ENCODE results near the gene AGPAT2.

Gene AGPAT2

GRCh38 chr9:136676920-136677686, 10.2 kb downstream of the AGPAT2 start:
- H3K4me3 ChIP-seq (ENCODE audit: low read length) = no peak overlapping the region
- TF ChIP-seq, protein P1, sequence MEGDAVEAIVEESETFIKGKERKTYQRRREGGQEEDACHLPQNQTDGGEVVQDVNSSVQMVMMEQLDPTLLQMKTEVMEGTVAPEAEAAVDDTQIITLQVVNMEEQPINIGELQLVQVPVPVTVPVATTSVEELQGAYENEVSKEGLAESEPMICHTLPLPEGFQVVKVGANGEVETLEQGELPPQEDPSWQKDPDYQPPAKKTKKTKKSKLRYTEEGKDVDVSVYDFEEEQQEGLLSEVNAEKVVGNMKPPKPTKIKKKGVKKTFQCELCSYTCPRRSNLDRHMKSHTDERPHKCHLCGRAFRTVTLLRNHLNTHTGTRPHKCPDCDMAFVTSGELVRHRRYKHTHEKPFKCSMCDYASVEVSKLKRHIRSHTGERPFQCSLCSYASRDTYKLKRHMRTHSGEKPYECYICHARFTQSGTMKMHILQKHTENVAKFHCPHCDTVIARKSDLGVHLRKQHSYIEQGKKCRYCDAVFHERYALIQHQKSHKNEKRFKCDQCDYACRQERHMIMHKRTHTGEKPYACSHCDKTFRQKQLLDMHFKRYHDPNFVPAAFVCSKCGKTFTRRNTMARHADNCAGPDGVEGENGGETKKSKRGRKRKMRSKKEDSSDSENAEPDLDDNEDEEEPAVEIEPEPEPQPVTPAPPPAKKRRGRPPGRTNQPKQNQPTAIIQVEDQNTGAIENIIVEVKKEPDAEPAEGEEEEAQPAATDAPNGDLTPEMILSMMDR (conservative IDR thresholded peaks at IDR 0.05; ENCODE audit: low read depth, low read length) = no peak
- DNase-seq (ENCODE audit: low read depth) = no peak

DNA sequence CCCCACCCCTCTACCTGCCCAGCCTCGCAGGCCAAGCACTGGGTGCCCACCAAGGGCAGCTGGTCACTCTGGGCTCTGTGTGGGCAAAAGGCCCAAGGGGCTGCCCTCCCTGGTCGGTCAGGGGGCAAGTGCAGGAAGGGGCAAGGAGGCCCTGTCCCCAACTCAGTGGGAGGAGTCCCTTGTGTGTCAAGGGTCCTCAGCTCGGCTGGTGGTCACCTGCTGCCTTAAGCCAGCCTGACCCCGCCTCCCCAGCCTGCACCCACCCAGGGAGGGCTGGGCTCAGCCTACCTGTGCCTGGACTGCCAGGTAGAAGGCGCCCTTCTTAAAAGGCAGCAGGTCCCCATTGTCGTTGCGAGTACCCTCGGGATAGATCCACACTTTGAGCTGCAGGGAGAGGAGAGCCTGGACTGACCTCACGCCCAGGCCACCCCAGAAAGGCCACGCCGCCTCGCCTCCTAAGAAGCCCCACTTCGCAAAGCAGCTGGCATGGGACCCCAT, 10.9 kb downstream of the AGPAT2 start:
- no peak overlapping the region for H3K4me3 ChIP-seq (ENCODE audit: low read length)
- DNase-seq (ENCODE audit: low read depth) = no peak
- TF ChIP-seq, protein P1 (conservative IDR thresholded peaks at IDR 0.05; ENCODE audit: low read depth, low read length) = no peak

DNA sequence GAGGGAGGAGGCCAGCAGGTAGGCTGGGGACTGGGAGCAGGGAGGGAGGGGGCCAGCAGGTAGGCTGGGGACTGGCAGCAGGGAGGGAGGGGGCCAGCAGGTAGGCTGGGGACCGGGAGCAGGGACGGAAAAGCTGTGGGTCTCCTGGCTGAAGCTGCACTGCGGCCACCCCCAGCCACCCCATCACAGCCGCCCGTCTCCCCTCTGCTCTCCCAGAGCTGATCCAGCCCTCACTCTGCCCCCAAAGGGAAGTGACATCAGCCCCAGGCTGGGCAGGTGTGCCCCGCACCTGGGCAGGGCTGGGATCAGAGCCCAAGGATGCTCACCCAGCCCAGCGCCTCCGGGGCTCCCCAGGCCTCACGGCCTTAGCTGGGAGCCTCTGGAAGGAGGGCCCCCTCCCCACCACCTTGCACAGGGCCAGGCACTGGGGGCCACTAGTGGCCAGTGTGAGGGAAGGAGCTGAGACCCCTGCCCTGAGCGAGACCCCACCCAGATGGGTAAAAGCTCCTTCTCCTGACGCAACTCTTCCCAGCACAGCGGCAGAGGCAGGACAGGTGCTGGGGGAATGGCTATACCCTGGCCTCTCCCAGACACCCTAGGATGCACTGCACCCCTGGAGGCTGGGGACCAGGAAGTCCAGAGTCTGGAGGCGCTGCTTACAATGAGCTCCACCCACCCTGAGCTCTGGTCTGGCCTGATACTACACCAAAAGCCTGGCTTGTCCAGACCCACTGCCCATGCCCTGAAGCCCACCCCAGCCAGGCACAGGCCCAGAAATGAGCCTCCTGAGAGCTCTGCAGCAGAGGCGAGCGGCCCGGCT, 11.6 kb downstream of the AGPAT2 start:
- DNase-seq (ENCODE audit: low read depth) = no peak
- TF ChIP-seq, protein P1 (conservative IDR thresholded peaks at IDR 0.05; ENCODE audit: low read depth, low read length) = no peak
- H3K4me3 ChIP-seq (ENCODE audit: low read length) = no peak overlapping the region

DNA sequence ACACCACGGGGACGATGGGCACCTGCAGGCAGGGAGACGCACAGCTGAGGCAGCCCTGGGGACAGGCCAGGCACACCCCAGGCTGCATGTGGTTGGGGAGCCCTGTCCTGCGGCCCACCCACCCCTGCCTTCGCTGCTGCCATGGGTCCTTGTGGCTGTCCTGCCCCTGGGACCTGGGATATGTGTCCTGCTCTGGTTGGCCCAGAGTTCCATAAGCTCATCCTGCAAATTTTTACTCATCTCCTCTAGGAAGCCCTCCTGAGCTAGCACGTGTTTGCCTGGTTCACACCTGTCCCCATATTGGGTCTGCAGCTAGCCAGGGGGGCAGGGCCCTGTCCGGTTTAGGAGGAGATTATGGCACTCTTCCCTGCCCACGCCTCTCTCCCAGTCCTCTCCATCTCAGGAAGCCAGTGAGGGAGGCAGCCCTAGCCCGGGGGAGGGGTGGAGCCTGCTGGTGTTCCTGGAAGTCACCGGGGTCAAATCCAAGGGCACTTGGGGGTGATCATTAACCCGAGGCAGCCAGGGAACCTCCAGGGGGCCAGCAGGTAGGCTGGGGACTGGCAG, 12.4 kb downstream of the AGPAT2 start:
- no peak for DNase-seq (ENCODE audit: low read depth)
- TF ChIP-seq, protein P1 (conservative IDR thresholded peaks at IDR 0.05; ENCODE audit: low read depth, low read length) = no peak

GRCh38 chr9:136673975-136674785, 13.1 kb downstream of the AGPAT2 start:
- DNase-seq (ENCODE audit: low read depth) = no peak
- TF ChIP-seq, protein P1 (conservative IDR thresholded peaks at IDR 0.05; ENCODE audit: low read depth, low read length) = no peak

More for the DNA sequence above, 12.4 kb downstream of the AGPAT2 start:
- no peak overlapping the region for H3K4me3 ChIP-seq (ENCODE audit: low read length)

GRCh38 chr9:136673088-136673974, 13.9 kb downstream of the AGPAT2 start:
- H3K4me3 ChIP-seq (ENCODE audit: low read length) = no peak overlapping the region
- no peak for DNase-seq (ENCODE audit: low read depth)
- TF ChIP-seq, protein P1 (conservative IDR thresholded peaks at IDR 0.05; ENCODE audit: low read depth, low read length) = no peak

More at GRCh38 chr9:136673975-136674785, 13.1 kb downstream of the AGPAT2 start:
- H3K4me3 ChIP-seq (ENCODE audit: low read length) = no peak overlapping the region

All from retinal pigment epithelial cell (primary cell).